K562 (cell line): ENCODE measurements around the gene SNCA. TPM values are rescaled to one million over a fixed set of nuclear protein-coding genes. Genes with fewer than 3 reads are reported as not detected.

Experiments used
- ATAC-seq: fragments of 200-7000 bp; cut with Tn5 transposase; 3 replicates; pipeline ENCODE4 v1.9.1; 2020; ENCODE audit warnings: moderate library complexity
- BruUV-seq: library from RNA; stranded (reverse); fragments of 400-500 nt; replicated peaks from 2 replicates; lab custom pipeline; 2021; lab: Mats Ljungman, UMichigan
- CTCF ChIA-PET: fragments of 300-600 bp; formaldehyde crosslinking; extraction: SDS; loops from one replicate; lab custom pipeline; 2021; ENCODE audit warnings: low intra/inter-chr PET ratio; lab: Yijun Ruan, JAX
- POLR2A ChIA-PET: fragments of 300-600, 350-650 bp; sonication (Branson Sonifier 250); formaldehyde crosslinking; extraction: SDS; loops from one replicate; lab custom pipeline; 2021; ENCODE audit warnings: antibody characterized with exemption, inconsistent platforms; lab: Yijun Ruan, JAX
- DNase-seq, 4 experiments: peaks; one replicate each; pipeline versions ENCODE4 v3.0.0 to v3.0.0-alpha.2; 2011 to 2018; ENCODE audit warnings: low spot score in 3 of 4, mixed read lengths in 3 of 4; ENCODE audit errors: extremely low read depth in 1 of 4
- FAIRE-seq: peaks from 2 replicates; lab custom pipeline; 2011; peaks lifted over from hg19 to GRCh38; lab: Jason Lieb, UNC
- H2AFZ ChIP-seq: 2 replicates; pipeline ENCODE4 v1.6.0; 2011; ENCODE audit warnings: low read depth, low read length, control low read depth, inconsistent platforms
- H3K27ac ChIP-seq: fragments of 200-600 bp; 3 replicates; pipeline ENCODE4 v1.8.0; 2011; ENCODE audit warnings: low read depth, mild to moderate bottlenecking, control low read depth, inconsistent platforms, low read length, moderate library complexity, mixed read lengths; ENCODE audit errors: extremely low read depth
- H3K27me3 ChIP-seq, 2 experiments: fragments of 300-600 bp in 1 of 2; 2 replicates in 1 of 2; 3 replicates in 1 of 2; pipeline versions ENCODE4 v1.6.0 to v1.8.0; 2011; ENCODE audit warnings: inconsistent platforms in 2 of 2, low read length in 2 of 2, mild to moderate bottlenecking in 1 of 2, mixed read lengths in 1 of 2, moderate library complexity in 1 of 2; ENCODE audit not compliant: control insufficient read depth in 2 of 2, insufficient read depth in 2 of 2
- H3K36me3 ChIP-seq: fragments of 300-600 bp; 3 replicates; pipeline ENCODE4 v1.8.0; 2011; ENCODE audit warnings: mild to moderate bottlenecking, low read length, inconsistent platforms; ENCODE audit not compliant: control insufficient read depth, insufficient read depth
- H3K4me1 ChIP-seq, 2 experiments: fragments of 200-600 bp in 1 of 2; replicated peaks in 1 of 2; 2 replicates in 1 of 2; 3 replicates in 1 of 2; pipeline versions ENCODE4 v1.5.1 to v1.8.0; 2011; ENCODE audit warnings: inconsistent platforms in 2 of 2, low read length in 2 of 2, mild to moderate bottlenecking in 1 of 2, mixed read lengths in 1 of 2, moderate library complexity in 1 of 2; ENCODE audit not compliant: control insufficient read depth in 2 of 2, insufficient read depth in 2 of 2
- H3K4me2 ChIP-seq: 2 replicates; pipeline ENCODE4 v1.6.1; 2011; ENCODE audit warnings: low read length, control low read depth, inconsistent platforms, mixed read lengths; ENCODE audit not compliant: insufficient read depth
- H3K4me3 ChIP-seq: fragments of 200-600 bp; sonication (generic), shearing (Covaris generic); 2 replicates; pipeline ENCODE4 v1.5.1; 2016; ENCODE audit warnings: control low read depth, inconsistent platforms
- H3K79me2 ChIP-seq: fragments of 200-600 bp; 3 replicates; pipeline ENCODE4 v1.8.0; 2011; ENCODE audit warnings: low read length, inconsistent platforms; ENCODE audit not compliant: control insufficient read depth, insufficient read depth
- H3K9ac ChIP-seq, 2 experiments: 2 replicates each; pipeline versions ENCODE4 v1.6.0 to v1.6.1; 2011; ENCODE audit warnings: low read depth in 2 of 2, low read length in 2 of 2, control low read depth in 1 of 2, inconsistent platforms in 1 of 2, mild to moderate bottlenecking in 1 of 2, mixed read lengths in 1 of 2; ENCODE audit not compliant: insufficient read depth in 1 of 2
- H3K9me1 ChIP-seq: one replicate; pipeline ENCODE4 v1.6.0; 2011; ENCODE audit warnings: inconsistent platforms, mild to moderate bottlenecking, low read length, moderate library complexity; ENCODE audit not compliant: control insufficient read depth, insufficient read depth
- H3K9me3 ChIP-seq: replicated peaks from 2 replicates; pipeline ENCODE4 v1.5.1; 2011; ENCODE audit warnings: low read depth, low read length, inconsistent platforms; ENCODE audit not compliant: control insufficient read depth, insufficient read depth
- H4K20me1 ChIP-seq: replicated peaks from 2 replicates; pipeline ENCODE4 v1.6.1; 2011; ENCODE audit warnings: low read length, inconsistent platforms, mixed read lengths; ENCODE audit not compliant: control insufficient read depth, insufficient read depth
- CCAR2 ChIP-seq: fragments of 200-400 bp; formaldehyde crosslinking; IDR thresholded peaks from 2 replicates; pipeline ENCODE4 v1.6.1; 2017; ENCODE audit warnings: mild to moderate bottlenecking, low read depth, low read length
- HEY1 ChIP-seq: fragments of 250-450 bp; sonication (Bioruptor Pico); IDR thresholded peaks from 2 replicates; pipeline ENCODE4 v1.5.0; 2020; ENCODE audit warnings: mild to moderate bottlenecking, moderate library complexity, borderline replicate concordance
- HNRNPL ChIP-seq: fragments of 200-400 bp; formaldehyde crosslinking; IDR thresholded peaks from 2 replicates; pipeline ENCODE4 v1.6.1; 2017; ENCODE audit warnings: low read depth, mild to moderate bottlenecking, low read length
- JUN ChIP-seq, 2 experiments: sonication (generic) in 1 of 2; formaldehyde crosslinking in 1 of 2; IDR thresholded peaks; 2 replicates each; pipeline versions ENCODE4 v1.6.1 to v1.8.0; 2012 to 2022; ENCODE audit warnings: borderline replicate concordance in 2 of 2, mild to moderate bottlenecking in 2 of 2, improper control_type of control experiment in 1 of 2, low read depth in 1 of 2, low read length in 1 of 2, missing genetic modification reagents in 1 of 2
- KAT7 ChIP-seq: sonication (generic); formaldehyde crosslinking; IDR thresholded peaks from 2 replicates; pipeline ENCODE4 v1.8.0; 2022; ENCODE audit warnings: missing genetic modification reagents, mild to moderate bottlenecking, borderline replicate concordance
- PCBP2 ChIP-seq: fragments of 200-400 bp; formaldehyde crosslinking; IDR thresholded peaks from 2 replicates; pipeline ENCODE4 v1.6.1; 2018; ENCODE audit warnings: low read length, low read depth, mild to moderate bottlenecking, moderate library complexity; ENCODE audit not compliant: poor library complexity, severe bottlenecking
- SPI1 ChIP-seq: IDR thresholded peaks from 2 replicates; pipeline ENCODE4 v1.6.1; 2011; ENCODE audit warnings: low read depth, low read length, control low read depth, borderline replicate concordance
- ZNF12 ChIP-seq: sonication (generic); formaldehyde crosslinking; IDR thresholded peaks from 2 replicates; pipeline ENCODE4 v1.4.0; 2020; ENCODE audit warnings: mild to moderate bottlenecking, missing genetic modification reagents
- ZNF217 ChIP-seq: sonication (generic); formaldehyde crosslinking; IDR thresholded peaks from 2 replicates; pipeline ENCODE4 v1.8.0; 2022; ENCODE audit warnings: mild to moderate bottlenecking, missing genetic modification reagents
- ZNF717 ChIP-seq: fragments of 250-450 bp; sonication (Bioruptor Pico); IDR thresholded peaks from 2 replicates; pipeline ENCODE4 v1.5.0; 2021
- in situ Hi-C: fragments of 300-500 bp; cut with MboI; formaldehyde crosslinking; loops from 4 replicates; pipeline ENCODE4 v1.15.0; 2018; ENCODE audit warnings: inconsistent platforms, mixed read lengths
- intact Hi-C: fragments of 100-400 bp; cut with micrococcal nuclease; formaldehyde crosslinking; loops from 2 replicates; pipeline ENCODE4 v1.14.2; 2022
- polyA plus RNA-seq, 8 experiments: library from polyadenylated mRNA; depleted of rRNA in 4 of 8; stranded (reverse) in 5 of 8; unstranded in 3 of 8; fragments of >200 nt; fragmentation: Nextera tagmentation in 2 of 8; fragmentation: Illumina TruSeq in 1 of 8; extraction: Ambion mirVana in 2 of 8; extraction: Trizol in 1 of 8; gene quantifications; 2 replicates each; pipeline versions ENCODE4 v1.2.1 to v1.2.3, GENCODE V29; 2011 to 2014; ENCODE audit warnings: inconsistent platforms in 1 of 8, missing spikeins in 1 of 8
- total RNA-seq, 7 experiments: library from RNA; depleted of rRNA in 6 of 7; stranded (reverse); fragments of >200 nt in 6 of 7; fragmentation: Illumina TruSeq in 2 of 7; extraction: Trizol in 2 of 7; gene quantifications; 2 replicates each; pipeline versions ENCODE4 v1.2.1 to v1.2.3, GENCODE V29; 2011 to 2021; ENCODE audit warnings: low replicate concordance in 1 of 7
- TF ChIP-seq, protein P1 (sequence below): fragments of 250-450 bp; sonication (Bioruptor Pico); IDR thresholded peaks from 2 replicates; pipeline ENCODE4 v1.5.0; 2021; ENCODE audit warnings: mild to moderate bottlenecking, borderline replicate concordance

Gene SNCA
- total and polyA plus RNA-seq, 9 of the 15 experiments (the other 6 are each of a cell fraction or from before 2014, with no cell fraction given): 1.7 to 12.6 (median 3.6) TPM

DNA sequence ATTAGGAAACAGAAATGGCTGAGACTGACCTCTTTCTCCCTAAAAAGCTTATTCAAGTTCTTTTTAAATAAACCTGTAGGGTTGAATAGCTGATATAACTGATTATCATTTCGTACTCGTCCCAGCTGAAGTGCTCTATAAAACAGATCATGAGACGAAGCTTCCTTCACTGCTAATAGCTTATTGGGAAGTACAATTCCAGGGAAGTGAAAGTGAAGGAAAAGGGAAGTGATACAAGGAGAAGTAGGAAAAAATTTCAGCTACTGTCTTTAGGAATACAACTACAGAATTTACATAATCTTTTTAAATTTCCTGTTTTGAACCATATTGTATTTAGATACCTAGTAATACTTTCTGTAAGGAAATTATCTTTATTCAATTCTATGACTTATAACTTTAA lies 103.0 kb downstream of the SNCA start (continued):
- TF ChIP-seq, protein P1, sequence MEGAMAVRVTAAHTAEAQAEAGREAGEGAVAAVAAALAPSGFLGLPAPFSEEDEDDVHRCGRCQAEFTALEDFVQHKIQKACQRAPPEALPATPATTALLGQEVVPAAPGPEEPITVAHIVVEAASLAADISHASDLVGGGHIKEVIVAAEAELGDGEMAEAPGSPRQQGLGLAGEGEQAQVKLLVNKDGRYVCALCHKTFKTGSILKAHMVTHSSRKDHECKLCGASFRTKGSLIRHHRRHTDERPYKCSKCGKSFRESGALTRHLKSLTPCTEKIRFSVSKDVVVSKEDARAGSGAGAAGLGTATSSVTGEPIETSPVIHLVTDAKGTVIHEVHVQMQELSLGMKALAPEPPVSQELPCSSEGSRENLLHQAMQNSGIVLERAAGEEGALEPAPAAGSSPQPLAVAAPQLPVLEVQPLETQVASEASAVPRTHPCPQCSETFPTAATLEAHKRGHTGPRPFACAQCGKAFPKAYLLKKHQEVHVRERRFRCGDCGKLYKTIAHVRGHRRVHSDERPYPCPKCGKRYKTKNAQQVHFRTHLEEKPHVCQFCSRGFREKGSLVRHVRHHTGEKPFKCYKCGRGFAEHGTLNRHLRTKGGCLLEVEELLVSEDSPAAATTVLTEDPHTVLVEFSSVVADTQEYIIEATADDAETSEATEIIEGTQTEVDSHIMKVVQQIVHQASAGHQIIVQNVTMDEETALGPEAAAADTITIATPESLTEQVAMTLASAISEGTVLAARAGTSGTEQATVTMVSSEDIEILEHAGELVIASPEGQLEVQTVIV (CRISPR knock-in tag): no peak
- TF ChIP-seq HNRNPL (no peak), ZNF217 (no peak), HEY1 (CRISPR knock-in tag) (no peak), PCBP2 (no peak), ZNF12 (CRISPR knock-in tag) (no peak)

DNA sequence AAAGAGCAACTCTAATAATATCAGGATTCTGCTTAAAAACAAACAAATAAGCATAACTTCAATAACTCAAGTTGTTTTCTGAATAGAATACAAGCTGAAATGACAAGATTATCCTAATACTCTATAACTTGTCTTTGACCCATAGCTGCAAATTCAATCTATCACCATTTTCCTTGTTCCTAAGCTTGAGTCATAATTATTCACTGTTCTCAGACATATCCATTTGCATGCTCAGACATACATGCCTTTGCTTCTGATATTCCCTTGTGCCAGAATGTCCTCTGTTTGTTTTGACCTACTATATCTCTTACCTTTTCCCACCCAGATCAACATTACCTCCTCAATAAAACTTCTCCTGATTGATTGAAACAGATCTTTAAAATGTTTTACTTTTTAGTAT lies 109.7 kb downstream of the SNCA start:
- ATAC-seq (no peak), FAIRE-seq (no peak), DNase-seq (no peak)
- no peak overlapping the region for H3K27ac ChIP-seq
- intact Hi-C loops: no loop called here
- in situ Hi-C loops: no loop called here
- CTCF ChIA-PET: no interaction called here
- H3K4me1 ChIP-seq: no peaks in the 10 kb centered on the region
- no peaks in the 10 kb centered on the region for H3K9me3 ChIP-seq
- no peaks in the 10 kb centered on the region for H3K9me1 ChIP-seq
- no peaks in the 10 kb centered on the region for H3K27me3 ChIP-seq
- no peak overlapping the region for H2AFZ ChIP-seq
- POLR2A ChIA-PET: no interaction called here
- no peak overlapping the region for H3K4me3 ChIP-seq
- no TSS peak for BruUV-seq
- no peak overlapping the region for H3K9ac ChIP-seq
- no peaks in the 10 kb centered on the region for H4K20me1 ChIP-seq
- H3K4me2 ChIP-seq: no peak overlapping the region
- TF ChIP-seq KAT7: no peak
- TF ChIP-seq SPI1: no peak
- no peak for TF ChIP-seq JUN (IDR thresholded peaks at IDR 0.05; ENCODE audit: borderline replicate concordance, low read depth, low read length)
- no peak for TF ChIP-seq JUN (CRISPR knock-in tag; IDR thresholded peaks at IDR 0.05; ENCODE audit: borderline replicate concordance)
- no peak for TF ChIP-seq CCAR2
- TF ChIP-seq ZNF717 (CRISPR knock-in tag): no peak
- TF ChIP-seq, all 486 proteins: peak for 0
- Histone ChIP-seq H3K79me2 (no peaks in the 10 kb centered on the region), H3K36me3 (no peaks in the 10 kb centered on the region)
